ENCODE results near the gene CFAP251. TPM values are rescaled to one million over a fixed set of nuclear protein-coding genes. Genes with fewer than 3 reads are reported as not detected.

Gene CFAP251
- polyA plus RNA-seq, 3 donors: 0.08 to 0.17 TPM; not detected in 1

GRCh38 chr12:122052285-122052684, 133.9 kb downstream of the CFAP251 start:
- Histone ChIP-seq H3K36me3 (replicated peaks in 1 of 2; ENCODE audit: control insufficient read depth in 1 of 2, insufficient read depth in 2 of 2, low read length in 2 of 2) (no peaks in the 10 kb centered on the region), H3K9ac (ENCODE audit: insufficient read depth, low read length, poor library complexity, severe bottlenecking) (no peak overlapping the region), H2AFZ (ENCODE audit: insufficient read depth, low read depth, low read length, poor library complexity, severe bottlenecking) (no peak overlapping the region), H3K79me2 (ENCODE audit: insufficient read depth, low read length) (no peaks in the 10 kb centered on the region), H3K27me3 (ENCODE audit: control insufficient read depth in 2 of 2, insufficient read depth in 2 of 2, low read length in 2 of 2) (no peaks in the 10 kb centered on the region), H4K20me1 (ENCODE audit: insufficient read depth, low read length) (no peaks in the 10 kb centered on the region), H3K4me1 (ENCODE audit: control insufficient read depth in 1 of 2, insufficient read depth in 2 of 2, low read length in 2 of 2) (peaks cover 9 to 12% of the 10 kb centered on the region in 2 donors), H3K9me3 (replicated peaks in 1 of 2; ENCODE audit: control insufficient read depth in 1 of 2, insufficient read depth in 1 of 2, low read length in 2 of 2) (no peaks in the 10 kb centered on the region), H3K27ac (ENCODE audit: low read depth in 1 of 2, low read length in 2 of 2) (no peak overlapping the region), H3K4me2 (replicated peaks; ENCODE audit: extremely low read depth, low read length, poor library complexity, severe bottlenecking) (no peak overlapping the region), H3K4me3 (replicated peaks in 1 of 3; ENCODE audit: low read depth in 2 of 3, low read length in 3 of 3) (no peak overlapping the region)
- intact Hi-C loops (cut with micrococcal nuclease): no loop called here
- H3K9me3 Mint-ChIP-seq: peaks cover 0 to 1% (median 0%) of the 10 kb centered on the region in 7 donors
- WGBS (ENCODE audit: insufficient coverage): 23% methylated on average over 1 of the region's 2 CpGs
- no peak for DNase-seq
- H3K27ac Mint-ChIP-seq: peak overlapping the region in 2 of 7 donors; percentile 10 to 70
- H3K4me3 Mint-ChIP-seq: no peak overlapping the region
- peaks cover 12% of the 10 kb centered on the region for H3K4me1 Mint-ChIP-seq
- TF ChIP-seq CTCF (IDR thresholded peaks at IDR 0.05): no peak
- H3K27me3 Mint-ChIP-seq (ENCODE audit: low read depth in 3 of 3): no peaks in the 10 kb centered on the region
- peaks cover 0 to 20% of the 10 kb centered on the region in 2 donors for H3K36me3 Mint-ChIP-seq

Small RNA genes lying within 50 kb of the gene (small RNA-seq; reads per million reads assigned to genes)
- not detected for gene AC069503.3 (ENCODE audit: insufficient read length, low read depth)
- gene RF00017 (ENCODE audit: insufficient read length, low read depth): not detected
- not detected for gene RNU7-170P (ENCODE audit: insufficient read length, low read depth)

Other genes starting within 250 kb of the CFAP251 start
- gene MORN3, start 248.9 kb upstream of the CFAP251 start, polyA plus RNA-seq: under 1 TPM in 1 of 3 donors, not detected in 2; 0.17 TPM
- 1 to 10 TPM in 2 of 3 donors, under 1 TPM in 1; 0.65 to 2.4 (median 1.1) TPM for gene TMEM120B, start 205.8 kb upstream of the CFAP251 start, polyA plus RNA-seq
- 10 to 100 TPM in 2 of 3 donors, 1 to 10 TPM in 1; 7.1 to 25.9 (median 13.6) TPM for gene RHOF, start 124.9 kb upstream of the CFAP251 start, polyA plus RNA-seq
- gene SETD1B, start 114.6 kb upstream of the CFAP251 start, polyA plus RNA-seq: 1 to 10 TPM in 1 of 3 donors, under 1 TPM in 2; 0.28 to 9.0 (median 0.60) TPM
- gene HPD, start 59.7 kb upstream of the CFAP251 start, polyA plus RNA-seq: under 1 TPM in 2 of 3 donors, not detected in 1; 0.19 to 0.75 TPM
- gene PSMD9, start 29.8 kb upstream of the CFAP251 start, polyA plus RNA-seq: 100 to 1,000 TPM in 1 of 3 donors, 10 to 100 TPM in 2; 89.6 to 135 (median 93.3) TPM
- gene BCL7A, start 103.3 kb downstream of the CFAP251 start, polyA plus RNA-seq: under 1 TPM; 0.34 to 0.79 (median 0.56) TPM
- gene MLXIP, start 160.2 kb downstream of the CFAP251 start, polyA plus RNA-seq: 10 to 100 TPM in 1 of 3 donors, 1 to 10 TPM in 2; 4.5 to 44.8 (median 4.6) TPM

All from CD14-positive monocyte (primary cell).